Renal cortex interstitium (tissue), 11 donors: ENCODE results near the gene ADARB1. TPM values are rescaled to one million over a fixed set of nuclear protein-coding genes. Genes with fewer than 3 reads are reported as not detected.

Source experiments
- DNase-seq, 11 donors: peaks; one replicate each; pipeline ENCODE4 v3.0.0-alpha.2; 2013; ENCODE audit warnings: low read depth in 9 of 11, low spot score in 4 of 11; ENCODE audit errors: extremely low read depth in 1 of 11
- polyA plus RNA-seq, 3 donors: library from polyadenylated mRNA; unstranded; fragments of 120-200 nt; gene quantifications; one replicate each; pipeline ENCODE4 v1.2.1, GENCODE V29; 2013; ENCODE audit not compliant: insufficient read length in 3 of 3

The ADARB1 gene
- polyA plus RNA-seq, 3 donors: 15.2 to 22.2 (median 17.6) TPM

DNA sequence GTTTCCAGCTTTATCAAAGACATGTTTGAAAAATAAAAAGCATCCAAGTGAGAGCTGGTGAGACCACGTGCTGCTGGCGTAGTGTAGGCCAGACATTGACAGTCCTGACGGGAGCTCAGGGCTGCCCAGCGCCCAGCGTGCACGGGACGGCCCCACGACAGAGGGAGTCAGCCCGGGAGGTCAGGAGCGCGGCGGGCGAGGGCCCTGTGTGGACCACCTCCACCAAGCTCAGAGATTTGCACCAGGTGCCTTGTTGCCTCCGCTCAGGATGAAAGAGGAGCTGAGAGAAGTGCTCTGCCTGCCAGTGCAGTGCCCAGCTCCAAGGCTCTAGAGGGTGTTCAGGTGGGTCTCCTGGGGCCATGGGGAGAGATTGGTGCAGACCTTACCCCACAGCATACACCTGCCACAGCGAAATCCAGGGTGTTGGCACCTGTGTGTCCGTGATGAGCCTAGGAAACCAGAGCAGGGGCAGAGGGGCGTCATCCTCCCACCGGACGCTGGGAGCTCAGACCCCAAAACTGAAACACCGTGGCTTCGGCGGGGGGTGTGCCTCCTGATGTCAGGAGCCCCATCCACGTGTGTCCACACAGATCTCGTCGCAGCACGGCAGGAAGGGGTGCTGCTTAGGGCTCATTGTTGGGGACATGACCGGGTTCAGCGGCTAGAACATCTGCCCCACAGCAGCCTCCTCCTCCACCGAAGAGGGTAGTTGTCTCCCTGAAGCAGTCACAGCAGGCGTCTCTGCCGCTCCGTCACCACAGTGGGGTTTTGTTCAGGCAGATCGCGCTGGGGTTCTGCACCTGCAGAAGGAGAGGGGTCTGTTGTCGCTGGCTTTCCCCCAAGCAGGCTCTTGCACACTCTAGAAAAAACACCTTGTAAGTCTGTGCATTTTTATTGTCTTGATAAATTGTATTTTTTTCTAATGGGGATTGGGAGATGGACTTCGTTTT, 149.1 kb downstream of the ADARB1 start:
- no peak for DNase-seq

DNA sequence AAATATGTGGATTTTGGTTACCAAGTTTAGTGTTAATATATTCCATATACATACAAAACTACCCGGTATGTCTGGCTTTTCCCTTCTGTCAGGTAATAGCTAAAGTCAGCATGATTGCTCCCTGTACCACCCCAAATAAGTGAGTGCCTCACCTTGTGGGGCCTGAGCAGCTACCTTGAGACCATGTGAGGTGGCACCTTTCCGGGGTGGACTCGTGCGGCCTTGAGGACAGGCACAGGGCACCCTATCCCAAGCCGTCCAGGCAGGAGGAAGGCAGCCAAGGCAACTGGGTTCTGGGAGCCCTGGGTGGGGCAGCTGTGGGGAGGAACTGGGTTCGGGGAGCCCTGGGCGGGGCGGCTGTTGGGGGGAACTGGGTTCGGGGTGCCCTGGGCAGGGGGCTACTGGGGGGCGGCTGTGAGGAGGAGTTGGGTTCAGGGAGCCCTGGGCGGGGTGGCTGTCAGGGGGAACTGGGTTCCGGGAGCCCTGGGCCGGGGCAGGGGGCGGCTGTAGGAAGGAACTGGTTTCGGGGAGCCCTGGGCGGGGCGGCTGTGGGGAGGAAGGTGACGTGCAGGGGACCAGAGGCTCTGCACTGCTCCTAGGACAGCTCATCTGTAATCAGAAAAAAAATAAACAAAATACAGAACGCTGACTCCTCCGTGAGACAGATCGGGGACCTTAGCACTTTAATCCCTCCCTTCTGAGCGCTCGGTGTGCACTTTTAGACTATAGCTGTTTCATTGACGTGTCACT, 150.0 kb downstream of the ADARB1 start:
- DNase-seq: no peak

DNA sequence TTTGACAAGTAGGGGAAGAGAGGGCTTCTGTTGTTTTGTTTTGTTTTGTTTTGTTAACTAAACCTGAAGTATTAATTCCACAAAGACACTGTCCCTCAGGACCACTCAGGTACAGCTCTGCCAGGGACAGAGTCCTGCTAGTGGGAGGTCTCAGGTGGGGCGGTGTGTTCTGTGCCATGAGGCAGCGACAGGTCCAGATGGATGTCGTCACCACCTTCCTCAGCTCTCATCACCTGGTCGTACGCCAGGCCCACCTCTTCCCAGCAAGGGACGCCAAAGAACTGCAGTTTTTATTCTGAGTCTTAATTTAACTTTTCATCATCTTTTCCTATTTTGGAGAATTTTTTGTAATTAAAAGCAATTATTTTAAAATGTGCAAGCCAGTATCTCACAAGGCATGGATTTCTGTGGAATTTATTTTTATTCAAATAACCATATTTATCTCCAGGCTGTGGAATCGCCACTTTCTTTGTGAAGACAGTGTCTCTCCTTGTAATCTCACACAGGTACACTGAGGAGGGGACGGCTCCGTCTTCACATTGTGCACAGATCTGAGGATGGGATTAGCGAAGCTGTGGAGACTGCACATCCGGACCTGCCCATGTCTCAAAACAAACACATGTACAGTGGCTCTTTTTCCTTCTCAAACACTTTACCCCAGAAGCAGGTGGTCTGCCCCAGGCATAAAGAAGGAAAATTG, 150.8 kb downstream of the ADARB1 start:
- no peak for DNase-seq

DNA sequence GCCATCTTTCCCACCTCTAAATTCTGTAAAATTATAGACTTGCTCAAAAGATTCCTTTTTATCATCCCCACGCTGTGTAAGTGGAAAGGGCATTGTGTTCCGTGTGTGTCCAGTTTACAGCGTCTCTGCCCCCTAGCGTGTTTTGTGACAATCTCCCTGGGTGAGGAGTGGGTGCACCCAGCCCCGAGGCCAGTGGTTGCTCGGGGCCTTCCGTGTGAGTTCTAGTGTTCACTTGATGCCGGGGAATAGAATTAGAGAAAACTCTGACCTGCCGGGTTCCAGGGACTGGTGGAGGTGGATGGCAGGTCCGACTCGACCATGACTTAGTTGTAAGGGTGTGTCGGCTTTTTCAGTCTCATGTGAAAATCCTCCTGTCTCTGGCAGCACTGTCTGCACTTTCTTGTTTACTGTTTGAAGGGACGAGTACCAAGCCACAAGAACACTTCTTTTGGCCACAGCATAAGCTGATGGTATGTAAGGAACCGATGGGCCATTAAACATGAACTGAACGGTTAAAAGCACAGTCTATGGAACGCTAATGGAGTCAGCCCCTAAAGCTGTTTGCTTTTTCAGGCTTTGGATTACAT, 151.5 kb downstream of the ADARB1 start:
- DNase-seq: no peak

DNA sequence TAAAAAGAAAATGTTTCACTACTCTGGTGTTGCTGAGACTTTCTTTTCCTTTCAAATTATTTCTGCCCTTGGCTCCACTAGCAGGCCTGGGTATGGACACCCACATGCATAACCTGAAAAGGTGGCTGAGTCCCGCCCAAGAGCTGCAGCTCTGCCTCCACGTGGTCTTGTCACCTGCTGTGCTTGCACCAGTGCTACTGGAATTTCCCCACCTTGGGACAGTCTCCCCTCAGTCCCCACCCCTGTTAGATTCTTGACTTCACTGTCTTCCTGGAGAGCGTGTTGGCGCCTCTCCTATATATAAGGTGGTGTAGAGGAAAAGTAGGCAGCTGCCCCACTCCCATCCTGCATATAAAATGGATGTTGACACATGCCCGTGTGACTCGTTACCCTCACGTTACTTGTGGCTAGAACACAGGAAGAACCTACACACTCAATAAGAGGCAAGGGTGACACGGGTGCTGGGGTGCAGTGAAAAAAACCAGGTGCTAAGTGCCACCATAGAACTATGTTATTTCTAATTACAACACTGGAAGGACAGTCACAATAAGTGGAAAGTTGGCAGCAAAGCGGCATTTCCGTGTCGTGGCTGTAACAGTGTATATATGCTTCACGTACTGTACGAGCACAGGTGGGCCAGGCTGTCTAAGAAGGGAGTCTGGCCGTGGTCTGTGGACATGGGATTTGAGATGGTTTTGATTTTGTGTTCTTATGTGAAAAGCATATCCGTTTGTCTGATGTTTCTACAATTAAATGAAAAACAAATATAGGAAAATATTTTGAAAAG, 152.4 kb downstream of the ADARB1 start:
- DNase-seq: no peak

DNA sequence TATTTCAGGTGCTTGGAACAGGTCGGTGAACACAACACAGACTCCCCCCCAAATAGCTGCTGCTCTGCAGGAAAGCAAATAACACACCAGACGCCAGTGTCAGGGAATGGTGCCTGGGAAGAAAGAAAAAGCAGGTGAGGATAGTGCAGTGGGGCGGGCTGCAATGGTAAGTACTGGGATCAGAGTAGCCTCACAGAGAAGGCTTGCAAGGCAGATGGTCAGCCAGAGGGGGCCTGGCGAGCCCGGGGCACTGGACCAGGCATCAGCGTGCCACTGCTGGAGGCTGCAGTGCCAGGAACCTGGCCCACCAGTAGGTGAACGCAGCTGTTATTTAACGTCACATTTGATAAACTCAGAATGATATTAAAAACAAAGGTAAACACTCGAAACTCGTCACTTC, 153.4 kb downstream of the ADARB1 start:
- DNase-seq: no peak

DNA sequence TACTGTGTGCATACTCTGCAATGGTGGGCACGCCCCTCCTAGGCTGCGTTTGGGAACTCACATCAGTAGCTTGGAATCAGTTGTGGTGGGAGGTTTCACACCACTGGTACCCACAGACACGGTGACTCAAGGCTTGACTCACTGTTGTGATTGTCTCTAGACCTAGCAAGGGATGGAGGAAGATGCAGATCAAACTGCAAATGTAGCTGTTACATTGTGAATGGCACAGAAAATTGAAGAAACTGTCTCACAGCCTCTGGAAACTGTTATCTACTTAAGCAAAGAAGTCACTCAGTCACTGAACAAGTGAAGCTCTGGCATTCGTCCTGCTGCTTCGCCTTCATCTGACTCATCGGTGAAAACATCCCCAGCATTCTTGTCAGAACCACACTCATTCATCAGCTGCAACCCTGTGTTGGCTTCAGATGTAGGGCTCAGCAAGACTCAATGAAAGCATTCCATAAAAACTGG, 153.8 kb downstream of the ADARB1 start:
- DNase-seq: no peak

DNA sequence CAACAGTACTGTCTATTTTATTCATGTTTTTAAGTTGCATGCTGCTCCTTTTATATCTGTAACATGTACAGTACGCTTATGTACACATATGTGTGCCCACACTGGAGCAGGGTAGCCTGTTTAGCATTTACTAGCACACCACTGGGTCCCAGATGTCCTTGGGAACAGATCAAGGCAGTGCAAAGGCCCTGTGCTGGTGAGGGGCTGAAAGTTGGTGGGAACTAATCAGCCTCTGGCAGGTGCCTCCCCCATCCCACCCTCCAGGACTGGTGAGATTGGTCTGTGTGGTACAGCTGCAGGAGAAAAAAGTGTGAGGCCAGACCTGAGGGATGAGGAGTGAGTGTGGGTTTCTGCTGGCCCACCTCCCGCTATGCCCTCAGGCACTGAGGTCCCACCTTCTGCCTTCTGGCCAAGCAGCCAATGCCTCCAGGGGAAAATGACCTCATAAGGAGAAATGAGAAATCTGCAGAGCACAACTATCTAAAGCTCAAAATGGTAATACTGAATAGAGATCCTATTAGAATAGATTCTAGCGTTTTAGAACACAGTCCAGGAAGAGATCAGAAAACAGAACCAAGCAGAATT, 154.4 kb downstream of the ADARB1 start:
- DNase-seq: no peak

DNA sequence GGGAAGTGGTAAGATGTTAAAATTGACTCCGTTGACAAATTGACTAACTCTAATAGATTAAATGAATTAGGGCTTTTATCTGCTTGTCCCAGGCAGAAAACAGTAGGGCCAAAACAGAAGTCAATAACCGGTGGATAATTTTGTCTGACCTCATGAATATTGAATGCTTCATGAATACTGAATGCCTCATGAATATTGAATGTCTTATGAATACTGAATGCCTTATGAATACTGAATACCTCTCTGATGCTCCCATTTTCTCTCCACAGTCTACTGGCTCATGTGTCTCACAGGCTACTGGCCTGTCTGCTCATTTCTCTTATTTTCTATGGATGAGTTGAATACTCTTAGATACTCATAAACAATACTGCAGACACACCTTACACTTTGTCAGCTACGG, 157.3 kb downstream of the ADARB1 start:
- DNase-seq: no peak

DNA sequence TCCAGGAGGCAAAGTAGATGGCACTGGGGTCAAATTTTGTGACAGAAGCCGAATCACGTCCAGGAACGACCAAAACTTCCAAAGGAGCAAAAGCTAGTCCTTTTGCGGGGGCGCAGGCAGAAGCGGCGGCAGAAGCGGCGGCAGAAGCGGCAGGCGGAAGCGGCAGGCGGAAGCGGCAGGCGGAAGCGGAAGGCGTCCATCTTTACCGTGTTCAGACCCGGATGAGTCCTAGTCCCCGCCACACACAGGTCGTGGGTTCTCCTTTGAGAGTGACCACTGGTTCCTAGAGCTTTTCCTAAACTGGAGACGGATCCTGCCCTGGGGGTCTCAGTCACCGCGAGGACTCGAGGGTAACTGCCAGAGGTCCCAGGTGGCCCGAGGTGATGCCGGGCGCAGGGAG, 159.7 kb downstream of the ADARB1 start:
- DNase-seq: no peak

DNA sequence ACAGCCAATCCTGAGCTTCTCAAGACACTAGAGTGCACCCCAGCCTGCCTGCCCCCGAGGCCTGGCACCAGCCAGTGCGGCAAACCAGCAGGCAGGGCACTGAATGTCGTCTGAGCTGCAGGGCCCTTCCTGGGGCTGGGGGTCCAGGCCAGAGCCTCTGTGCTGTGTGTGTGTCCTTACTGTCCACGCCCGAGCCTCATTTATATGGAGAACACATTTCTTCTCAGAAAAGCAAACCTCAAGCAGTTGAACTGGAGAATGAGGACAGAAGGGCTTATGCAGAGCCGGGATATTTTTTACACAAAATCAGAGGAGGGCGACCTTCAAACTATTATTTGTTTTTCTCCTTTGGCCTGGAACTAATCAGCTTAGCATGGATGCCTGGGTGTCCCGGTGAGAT, 160.6 kb downstream of the ADARB1 start:
- DNase-seq: no peak

DNA sequence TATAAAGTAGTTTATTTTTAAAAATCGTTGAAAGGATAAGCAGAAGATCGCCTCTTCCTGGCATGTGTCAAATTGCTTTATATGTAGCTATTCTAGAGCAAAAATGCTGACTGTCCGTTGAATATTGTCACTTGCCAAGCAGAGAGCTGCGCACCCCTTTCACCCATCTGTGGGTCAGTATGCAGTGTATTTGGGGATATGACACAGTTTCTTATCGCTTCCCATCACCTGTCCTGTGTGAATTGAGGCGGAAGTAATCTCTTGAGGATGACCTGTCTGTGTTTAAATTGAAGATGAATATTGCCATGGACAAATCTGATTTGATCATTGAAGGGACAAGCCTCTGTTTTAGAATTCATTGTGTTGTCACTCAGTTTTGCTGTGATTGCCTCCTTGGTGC, 161.1 kb downstream of the ADARB1 start:
- DNase-seq: no peak

DNA sequence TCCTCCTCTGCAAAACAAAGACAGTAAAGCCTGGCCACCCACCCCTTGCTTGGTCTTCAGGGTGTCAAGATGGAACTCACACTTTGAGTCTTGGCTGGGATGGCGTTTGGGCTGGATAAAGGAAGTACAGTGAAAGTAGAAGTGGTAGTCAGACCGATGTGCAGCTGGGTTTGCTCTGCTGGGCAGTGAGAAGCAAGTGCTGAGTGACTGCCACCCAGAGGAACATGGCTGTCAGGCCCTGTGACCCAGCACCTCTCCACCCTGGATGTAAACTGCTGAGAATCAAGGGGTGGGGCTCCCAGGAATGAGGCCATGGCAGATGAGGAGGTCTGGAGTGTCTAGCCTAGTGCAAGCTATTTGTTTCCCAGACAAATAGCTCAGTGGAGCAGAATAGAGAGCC, 162.1 kb downstream of the ADARB1 start:
- DNase-seq: no peak

DNA sequence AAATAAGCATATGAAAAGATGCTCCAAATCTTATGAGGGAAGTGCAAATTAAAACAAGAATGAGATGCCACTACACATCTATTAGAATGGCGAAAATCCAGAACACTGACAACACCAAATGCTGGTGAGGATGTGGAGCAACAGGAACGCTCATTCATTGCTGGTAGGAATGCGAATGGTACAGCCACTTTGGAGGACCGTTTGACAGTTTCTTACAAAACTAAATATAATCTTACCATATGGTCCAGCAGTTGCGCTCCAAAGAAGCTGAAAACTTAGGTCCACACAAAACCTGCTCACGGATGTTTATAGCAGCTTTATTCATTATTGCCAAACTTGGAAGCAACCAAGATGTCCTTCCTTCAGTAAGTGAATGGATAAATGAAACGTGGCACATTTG, 163.0 kb downstream of the ADARB1 start:
- no peak for DNase-seq

DNA sequence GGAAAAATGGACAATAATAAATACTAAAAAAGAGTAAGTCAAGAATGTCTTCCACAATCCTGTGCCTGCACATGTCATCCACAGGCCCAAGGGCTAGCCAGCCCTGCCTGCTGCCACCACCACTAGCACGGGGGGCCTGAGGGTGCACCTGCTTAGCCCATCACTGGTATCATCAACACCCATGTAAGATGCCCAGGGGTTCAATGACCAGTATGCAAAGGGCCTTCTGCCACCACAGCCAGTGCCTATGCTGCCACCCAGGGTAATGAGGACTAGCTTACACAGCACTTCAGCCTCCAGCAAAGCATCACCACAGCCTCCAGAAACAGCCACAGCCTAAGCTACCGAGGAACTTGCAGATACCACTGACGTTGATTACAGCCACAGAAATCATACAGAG, 167.0 kb downstream of the ADARB1 start:
- no peak for DNase-seq

DNA sequence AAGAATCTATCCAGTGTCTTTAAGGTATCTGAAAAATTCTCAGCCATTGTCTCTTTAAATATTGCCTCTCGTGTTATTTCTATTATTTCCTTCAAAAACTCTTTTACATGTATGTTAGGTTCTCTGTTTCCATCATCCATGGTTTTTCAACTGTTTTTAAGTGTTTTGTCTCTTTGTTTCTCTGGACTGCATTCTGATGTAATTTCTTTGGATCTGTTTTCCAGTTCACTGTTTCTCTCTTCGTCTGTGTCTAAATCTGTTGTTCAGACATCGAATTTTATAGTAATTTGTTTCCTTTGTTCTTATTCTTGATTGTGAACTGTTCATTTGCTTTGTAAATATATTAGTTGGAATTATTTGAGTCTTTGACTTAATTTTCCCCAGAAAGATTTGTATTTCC, 169.2 kb downstream of the ADARB1 start:
- no peak for DNase-seq

DNA sequence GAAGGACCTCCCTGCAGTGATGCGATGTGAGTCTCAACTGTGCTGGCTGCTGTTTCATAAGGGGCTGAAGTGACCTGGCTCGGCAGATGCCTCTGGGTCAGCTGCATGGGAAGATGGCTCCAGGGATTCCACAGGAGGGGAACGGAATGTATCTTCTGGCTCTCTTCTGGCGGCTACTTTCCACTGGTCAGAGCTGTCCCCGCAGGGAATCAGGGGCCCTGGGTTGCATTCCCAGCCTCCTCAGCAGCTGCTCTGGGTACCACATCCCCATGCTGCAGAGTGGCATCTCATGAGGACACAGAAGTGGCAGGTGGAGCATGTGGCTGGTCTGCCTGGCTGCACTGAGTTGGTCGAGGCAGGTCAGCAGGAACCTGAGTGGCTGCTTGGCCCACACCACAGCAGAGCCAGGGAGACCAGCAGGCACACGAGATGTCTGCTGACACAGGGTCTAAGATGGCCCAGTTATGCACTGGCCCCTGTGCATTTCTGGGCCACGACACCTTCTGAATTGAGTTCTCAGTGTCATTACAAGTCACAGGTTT, 170.5 kb downstream of the ADARB1 start:
- no peak for DNase-seq
